Kidney (tissue), 14 donors: ENCODE results near the gene SPRR3. TPM values are rescaled to one million over a fixed set of nuclear protein-coding genes. Genes with fewer than 3 reads are reported as not detected.

ENCODE experiments used
- DNase-seq, 5 donors: peaks; one replicate each; pipeline ENCODE4 v3.0.0-alpha.2; 2013 to 2020
- FAIRE-seq: peaks from 2 replicates; lab custom pipeline; 2012; peaks lifted over from hg19 to GRCh38; lab: Jason Lieb, UNC
- H3K27ac ChIP-seq, 2 donors: one replicate each; pipeline ENCODE4 v1.7.0; 2013; ENCODE audit warnings: low read depth in 2 of 2, low read length in 2 of 2, inconsistent platforms in 1 of 2
- H3K27me3 ChIP-seq: one replicate; pipeline ENCODE4 v1.7.1; 2013; ENCODE audit warnings: low read length, inconsistent platforms; ENCODE audit not compliant: control insufficient read depth, insufficient read depth
- H3K36me3 ChIP-seq, 3 donors: one replicate each; pipeline versions ENCODE4 v1.7.0 to v1.7.1; 2013; ENCODE audit warnings: low read length in 3 of 3, control low read depth in 1 of 3, inconsistent platforms in 1 of 3; ENCODE audit not compliant: insufficient read depth in 3 of 3, control insufficient read depth in 2 of 3
- H3K4me1 ChIP-seq, 3 donors: one replicate each; pipeline versions ENCODE4 v1.7.0 to v1.7.1; 2013; ENCODE audit warnings: low read length in 3 of 3, inconsistent platforms in 1 of 3, low read depth in 1 of 3; ENCODE audit not compliant: control insufficient read depth in 2 of 3, insufficient read depth in 2 of 3
- H3K4me3 ChIP-seq, 3 donors: one replicate each; pipeline versions ENCODE4 v1.7.0 to v1.8.1; 2013; ENCODE audit warnings: low read length in 3 of 3, control low read depth in 1 of 3, inconsistent platforms in 1 of 3
- H3K9ac ChIP-seq, 3 donors: one replicate each; pipeline versions ENCODE4 v1.7.0 to v1.7.1; 2013; ENCODE audit warnings: low read length in 3 of 3, control low read depth in 1 of 3, inconsistent platforms in 1 of 3
- H3K9me3 ChIP-seq, 3 donors: one replicate each; pipeline versions ENCODE4 v1.7.0 to v1.7.1; 2013; ENCODE audit warnings: low read length in 3 of 3, control low read depth in 1 of 3, inconsistent platforms in 1 of 3; ENCODE audit not compliant: control insufficient read depth in 2 of 3, insufficient read depth in 1 of 3
- CTCF ChIP-seq: IDR thresholded peaks from 3 replicates; pipeline ENCODE4 v1.5.1; 2012; ENCODE audit warnings: mild to moderate bottlenecking, moderate library complexity, borderline replicate concordance; ENCODE audit not compliant: insufficient read depth; ENCODE audit errors: extremely low read depth
- intact Hi-C: fragments of 100-400 bp; cut with DNase I; formaldehyde crosslinking; loops from one replicate; pipeline ENCODE4 v1.11.1; 2022
- polyA plus RNA-seq: library from polyadenylated mRNA; stranded (reverse); fragments of 350-450 nt; fragmentation: Illumina TruSeq; extraction: RNeasy Lipid Tissue Mini Kit (QIAGEN cat#74804); gene quantifications from one replicate; pipeline ENCODE4 v1.2.3, GENCODE V29; 2014; ENCODE audit warnings: low read depth, low replicate concordance; ENCODE audit not compliant: insufficient read depth
- total RNA-seq: library from RNA; stranded (reverse); fragmentation: NEBNext Ultra II Directional; extraction: Animal tissue kit (Norgen Biotek cat#: 25700); gene quantifications from one replicate; pipeline ENCODE4 v1.2.1, GENCODE V29; 2021
- donor health status: control.
- donor health status: control.
- donor health status: control.
- donor health status: control.
- donor health status: control.
- donor health status: DM: yes; HTN: yes; CAD: no.
- donor health status: Normal renal cell carcinoma (clear cell type).

The SPRR3 gene
- total and polyA plus RNA-seq, 2 donors from 2014 or later, result not detected

DNA sequence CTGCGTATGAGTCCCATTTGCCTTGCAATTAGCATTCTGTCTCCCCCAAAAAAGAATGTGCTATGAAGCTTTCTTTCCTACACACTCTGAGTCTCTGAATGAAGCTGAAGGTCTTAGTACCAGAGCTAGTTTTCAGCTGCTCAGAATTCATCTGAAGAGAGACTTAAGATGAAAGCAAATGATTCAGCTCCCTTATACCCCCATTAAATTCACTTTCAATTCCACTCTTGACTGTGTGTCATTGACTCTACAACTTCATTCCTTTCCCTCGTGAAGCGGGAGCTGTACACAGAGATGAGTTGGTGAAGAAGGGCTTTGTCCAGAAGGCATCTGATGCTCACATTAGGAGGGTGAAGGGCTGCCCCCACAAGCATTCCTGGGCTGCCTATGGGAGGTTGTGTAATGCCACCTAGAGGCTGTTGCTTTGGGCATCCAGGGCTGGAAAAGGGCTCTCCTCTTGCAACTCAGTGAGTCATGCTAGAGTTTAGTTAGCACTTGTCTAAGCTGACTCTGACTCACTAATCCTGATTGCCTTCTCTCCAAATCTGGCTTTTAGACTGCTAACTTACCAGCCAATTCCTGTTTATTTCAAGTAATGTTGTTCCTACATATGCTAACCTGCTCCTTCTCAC is 31.2 kb downstream of the SPRR3 start:
- H3K27me3 ChIP-seq, result no peaks in the 10 kb centered on the region
- TF ChIP-seq CTCF, result no peak
- FAIRE-seq, result no peak
- H3K9ac ChIP-seq, result no peak overlapping the region
- no peaks in the 10 kb centered on the region for H3K36me3 ChIP-seq
- DNase-seq, result peak in 3 of 5 donors; percentile 8 to 23 (median 22)
- H3K4me1 ChIP-seq, result no peaks in the 10 kb centered on the region
- intact Hi-C loops, result no loop called here
- no peaks in the 10 kb centered on the region for H3K9me3 ChIP-seq
- no peak overlapping the region for H3K4me3 ChIP-seq
- no peak overlapping the region for H3K27ac ChIP-seq

GRCh38 chr1:153035211-153035610 is 33.7 kb downstream of the SPRR3 start:
- no peak for FAIRE-seq

GRCh38 chr1:153040950-153041631 is 39.5 kb downstream of the SPRR3 start, which contains the start of gene SPRR2D:
TSS of gene SPRR2D (minus strand) at chr1:153041120. CDS start at chr1:153040346, 774 bp downstream.
- Histone ChIP-seq H3K27me3 (no peaks in the 10 kb centered on the region), H3K4me1 (no peaks in the 10 kb centered on the region), H3K27ac (no peak within 1 kb of the TSS), H3K9ac (no peak within 1 kb of the TSS), H3K36me3 (no peaks in the 10 kb centered on the region), H3K4me3 (no peak within 1 kb of the TSS), H3K9me3 (no peaks in the 10 kb centered on the region)
- intact Hi-C loops, result no loop called here
- FAIRE-seq, result no peak
- TF ChIP-seq CTCF, result no peak
- no peak for DNase-seq

More at GRCh38 chr1:153035211-153035610, 33.7 kb downstream of the SPRR3 start:
- H3K4me3 ChIP-seq, result no peak overlapping the region
- H3K4me1 ChIP-seq, result no peaks in the 10 kb centered on the region
- H3K36me3 ChIP-seq, result no peaks in the 10 kb centered on the region
- H3K27ac ChIP-seq, result no peak overlapping the region
- no peak for DNase-seq
- no peak overlapping the region for H3K9ac ChIP-seq
- intact Hi-C loops, result no loop called here
- no peak for TF ChIP-seq CTCF
- H3K9me3 ChIP-seq, result no peaks in the 10 kb centered on the region
- no peaks in the 10 kb centered on the region for H3K27me3 ChIP-seq
